ENCODE measurements around the gene SLC35E4.
"Not testable (repeated sequence)": the region's sequence is repeated elsewhere in the genome, so short reads cannot be mapped to it uniquely, and the experiment has no call there.

The SLC35E4 gene, protein sequence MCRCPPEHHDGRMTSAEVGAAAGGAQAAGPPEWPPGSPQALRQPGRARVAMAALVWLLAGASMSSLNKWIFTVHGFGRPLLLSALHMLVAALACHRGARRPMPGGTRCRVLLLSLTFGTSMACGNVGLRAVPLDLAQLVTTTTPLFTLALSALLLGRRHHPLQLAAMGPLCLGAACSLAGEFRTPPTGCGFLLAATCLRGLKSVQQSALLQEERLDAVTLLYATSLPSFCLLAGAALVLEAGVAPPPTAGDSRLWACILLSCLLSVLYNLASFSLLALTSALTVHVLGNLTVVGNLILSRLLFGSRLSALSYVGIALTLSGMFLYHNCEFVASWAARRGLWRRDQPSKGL

DNA sequence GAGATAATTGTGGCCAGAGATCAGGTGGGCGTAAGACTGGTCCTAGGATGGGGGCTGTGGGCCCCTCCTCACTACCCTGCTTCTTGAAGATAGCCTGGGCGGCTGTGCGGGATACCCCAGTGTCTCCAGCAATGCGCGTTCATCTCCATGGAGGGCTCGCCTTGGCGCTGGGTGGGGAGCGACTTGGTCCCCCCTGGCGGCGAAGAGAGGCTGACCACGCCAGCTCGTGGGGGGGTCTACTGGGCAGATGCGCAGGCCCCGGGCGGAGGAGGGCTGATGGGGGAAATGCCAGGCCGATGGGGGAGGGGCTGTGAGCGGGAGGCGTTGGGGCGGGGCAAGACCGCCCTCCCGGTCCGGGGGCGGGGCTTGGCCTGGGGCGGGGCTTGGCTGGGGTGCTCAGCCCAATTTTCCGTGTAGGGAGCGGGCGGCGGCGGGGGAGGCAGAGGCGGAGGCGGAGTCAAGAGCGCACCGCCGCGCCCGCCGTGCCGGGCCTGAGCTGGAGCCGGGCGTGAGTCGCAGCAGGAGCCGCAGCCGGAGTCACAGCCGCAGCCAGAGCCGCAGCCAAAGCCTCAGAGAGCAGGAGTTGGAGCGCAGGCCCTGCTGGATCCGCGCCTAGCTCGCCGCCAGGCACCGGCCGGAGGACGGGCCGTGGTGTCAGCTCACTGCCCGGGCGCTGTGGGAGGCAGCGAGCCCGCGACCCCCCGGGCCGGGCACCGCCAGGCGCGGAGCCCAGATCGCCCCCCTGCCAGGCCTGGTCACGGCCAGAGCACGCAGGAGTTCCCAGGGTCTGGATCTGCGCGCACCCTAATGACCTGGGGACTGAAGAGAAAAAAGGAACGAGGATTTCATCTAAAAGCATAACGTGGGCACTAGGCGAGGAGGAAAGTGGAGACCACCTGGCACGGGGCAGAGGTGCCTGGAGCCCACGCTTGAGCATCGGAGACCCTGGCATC, at the start of gene SLC35E4:
SLC35E4 (plus strand) TSS at position 509 of the 953 bp plus-strand sequence. CDS start 670 bp downstream, outside the sequence.
- peak; percentile 85 for DNase-seq

- DNase-seq: no peak
Observed at GRCh38 chr22:30586414-30586813, 49.2 kb upstream of the SLC35E4 start.

GRCh38 chr22:30591191-30591587, 44.4 kb upstream of the SLC35E4 start:
- DNase-seq: peak; percentile 4

DNA sequence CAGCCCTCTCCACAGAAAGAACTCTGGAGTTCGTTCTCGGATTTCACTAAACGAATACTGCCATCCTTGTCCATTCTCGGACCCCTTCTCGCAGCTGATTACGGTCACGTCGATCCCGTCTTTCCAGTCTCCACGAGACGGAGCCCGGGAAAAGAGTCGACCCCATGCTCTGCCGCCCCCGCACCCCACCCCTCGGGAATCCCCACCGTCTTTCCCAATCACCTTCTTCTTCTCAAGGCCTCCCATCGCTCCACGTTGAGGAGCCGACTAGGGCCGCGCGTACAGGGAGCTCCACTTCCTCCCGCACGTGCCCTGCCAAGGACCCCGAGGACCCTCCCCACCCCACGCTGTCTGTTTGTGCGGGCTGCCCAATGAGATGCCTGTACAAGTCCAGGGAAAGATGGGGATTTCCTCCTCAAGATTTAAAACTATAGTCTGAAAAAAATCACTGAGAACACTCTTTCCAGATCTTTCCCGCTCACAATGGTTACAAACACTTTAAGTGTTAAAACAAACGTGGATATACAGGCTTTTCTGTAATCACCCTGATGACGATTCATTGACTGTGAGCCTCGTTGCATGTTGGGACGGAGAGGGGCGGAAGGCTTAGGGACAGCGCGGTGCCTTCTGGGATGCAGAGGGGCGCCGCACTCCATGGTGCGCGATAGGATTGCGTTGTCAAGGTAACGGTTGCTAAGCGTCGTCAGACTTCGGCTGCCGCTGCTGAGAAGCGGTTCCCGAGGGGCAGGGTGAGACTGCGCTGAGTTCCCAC, 43.8 kb upstream of the SLC35E4 start, which contains the start of gene PES1:
PES1 (minus strand) TSS at position 323 of the 772 bp plus-strand sequence; CDS start at position 246, 77 bp downstream.
- peak; percentile 98 for DNase-seq

DNA sequence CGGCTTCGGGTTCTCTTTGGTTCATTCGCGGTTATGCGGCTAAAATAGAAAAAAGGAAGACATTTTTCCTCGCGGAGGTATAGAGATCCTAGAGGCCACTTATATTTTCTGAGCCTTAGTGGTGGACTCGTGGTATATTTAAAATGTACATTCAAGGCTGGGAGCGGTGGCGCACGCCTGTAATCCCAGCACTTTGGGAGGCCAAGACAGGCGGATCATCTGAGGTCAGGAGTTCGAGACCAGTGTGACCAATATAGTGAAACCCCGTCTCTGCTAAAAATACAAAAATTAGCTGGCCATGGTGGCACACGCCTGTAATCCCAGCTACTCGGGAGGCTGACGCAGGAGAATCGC, 43.2 kb upstream of the SLC35E4 start:
- DNase-seq: not testable (repeated sequence)

GRCh38 chr22:30596199-30596598, 39.4 kb upstream of the SLC35E4 start:
- no peak for DNase-seq

GRCh38 chr22:30596886-30597285, 38.7 kb upstream of the SLC35E4 start:
- DNase-seq: no peak

- DNase-seq: no peak
Observed at GRCh38 chr22:30598986-30599385, 36.6 kb upstream of the SLC35E4 start.

DNA sequence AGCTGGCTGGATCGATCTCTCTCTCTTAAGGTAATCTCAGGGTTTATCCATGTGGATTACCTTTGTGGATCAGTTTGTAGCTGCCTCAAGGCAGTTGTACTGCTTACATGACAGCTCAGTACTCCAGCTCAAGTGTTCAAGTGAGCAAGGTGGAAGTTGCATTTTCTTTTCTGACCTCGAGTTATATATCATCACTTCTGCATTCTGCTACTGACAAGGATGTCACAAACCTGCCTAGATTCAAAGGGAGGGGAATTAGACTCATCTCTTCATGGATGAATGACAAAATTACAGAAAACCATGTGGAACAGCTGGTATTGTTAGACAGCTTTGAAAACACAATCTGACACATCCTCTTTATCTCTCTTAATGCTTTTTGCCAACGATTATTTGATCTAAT, 34.7 kb upstream of the SLC35E4 start:
- DNase-seq: peak; percentile 46

DNA sequence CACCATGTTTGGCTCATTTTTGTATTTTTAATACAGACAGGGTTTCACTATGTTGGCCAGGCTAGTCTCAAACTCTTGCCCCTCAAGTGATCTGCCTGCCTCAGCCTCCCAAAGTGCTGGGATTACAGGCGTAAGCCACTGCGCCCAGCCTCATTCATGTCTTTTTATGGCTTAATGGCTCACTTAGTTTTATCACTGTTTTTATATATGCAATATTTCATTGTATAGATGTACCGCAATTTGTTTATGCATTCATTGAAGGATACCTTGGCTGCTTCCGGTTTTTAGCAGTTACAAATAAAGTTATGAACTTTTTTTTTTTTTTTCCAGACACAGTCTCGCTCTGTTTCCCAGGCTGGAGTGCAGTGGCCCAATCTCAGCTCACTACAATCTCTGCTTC, 34.1 kb upstream of the SLC35E4 start:
- no peak for DNase-seq

- DNase-seq: no peak
Observed at GRCh38 chr22:30602049-30602448, 33.5 kb upstream of the SLC35E4 start.

DNA sequence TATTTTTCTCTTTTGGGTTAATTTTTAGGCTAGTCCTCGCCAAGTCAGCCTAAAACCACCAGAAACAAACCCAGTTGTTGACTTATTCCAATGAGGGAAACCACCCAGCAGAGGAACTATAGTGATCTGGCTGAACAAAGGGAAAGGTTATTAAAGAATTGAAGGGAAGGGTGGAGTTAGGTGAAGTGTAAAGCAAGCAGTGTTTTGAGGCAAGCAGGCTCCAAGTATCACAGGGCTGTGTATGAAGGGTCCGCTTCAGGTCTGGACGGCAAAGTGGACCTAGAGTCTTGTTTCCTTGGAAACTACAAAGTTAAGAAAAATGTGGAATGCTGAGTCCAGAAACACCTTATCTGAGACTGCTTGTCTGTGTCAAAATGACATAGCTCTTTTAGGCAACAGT, 31.8 kb upstream of the SLC35E4 start:
- DNase-seq: no peak

GRCh38 chr22:30604723-30605122, 30.9 kb upstream of the SLC35E4 start:
- no peak for DNase-seq

DNA sequence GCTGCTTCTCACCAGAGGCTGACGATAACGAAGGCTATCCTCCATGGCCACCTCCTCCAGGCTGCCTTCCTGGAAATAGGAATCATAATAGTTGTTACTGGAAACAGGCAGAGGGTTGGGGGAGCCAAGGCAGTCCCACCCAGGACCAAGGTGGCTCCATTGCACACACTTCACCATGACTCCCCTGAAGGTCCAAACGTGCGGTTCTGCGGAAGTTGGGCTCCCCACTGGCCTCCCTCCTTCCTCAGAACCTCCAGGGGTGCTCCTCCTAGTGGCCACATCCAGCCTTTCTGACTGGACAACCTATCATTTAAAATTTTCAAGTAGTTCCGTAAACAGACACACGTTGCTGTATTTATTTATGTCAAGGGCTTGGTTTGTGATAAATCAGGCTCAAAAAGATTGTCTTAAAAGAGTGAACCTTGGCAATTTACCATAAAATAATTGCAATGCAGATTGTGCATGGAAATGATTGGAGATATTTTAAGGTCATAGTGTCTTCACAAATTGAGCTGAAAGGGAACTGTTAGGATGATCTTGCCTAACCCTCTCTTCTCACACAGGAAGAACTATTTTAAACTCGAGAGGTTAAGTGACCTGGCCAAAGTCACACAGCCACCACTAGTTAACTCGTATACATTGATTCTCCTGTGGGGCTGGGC, 30.0 kb upstream of the SLC35E4 start:
- DNase-seq: peak; percentile 62

DNA sequence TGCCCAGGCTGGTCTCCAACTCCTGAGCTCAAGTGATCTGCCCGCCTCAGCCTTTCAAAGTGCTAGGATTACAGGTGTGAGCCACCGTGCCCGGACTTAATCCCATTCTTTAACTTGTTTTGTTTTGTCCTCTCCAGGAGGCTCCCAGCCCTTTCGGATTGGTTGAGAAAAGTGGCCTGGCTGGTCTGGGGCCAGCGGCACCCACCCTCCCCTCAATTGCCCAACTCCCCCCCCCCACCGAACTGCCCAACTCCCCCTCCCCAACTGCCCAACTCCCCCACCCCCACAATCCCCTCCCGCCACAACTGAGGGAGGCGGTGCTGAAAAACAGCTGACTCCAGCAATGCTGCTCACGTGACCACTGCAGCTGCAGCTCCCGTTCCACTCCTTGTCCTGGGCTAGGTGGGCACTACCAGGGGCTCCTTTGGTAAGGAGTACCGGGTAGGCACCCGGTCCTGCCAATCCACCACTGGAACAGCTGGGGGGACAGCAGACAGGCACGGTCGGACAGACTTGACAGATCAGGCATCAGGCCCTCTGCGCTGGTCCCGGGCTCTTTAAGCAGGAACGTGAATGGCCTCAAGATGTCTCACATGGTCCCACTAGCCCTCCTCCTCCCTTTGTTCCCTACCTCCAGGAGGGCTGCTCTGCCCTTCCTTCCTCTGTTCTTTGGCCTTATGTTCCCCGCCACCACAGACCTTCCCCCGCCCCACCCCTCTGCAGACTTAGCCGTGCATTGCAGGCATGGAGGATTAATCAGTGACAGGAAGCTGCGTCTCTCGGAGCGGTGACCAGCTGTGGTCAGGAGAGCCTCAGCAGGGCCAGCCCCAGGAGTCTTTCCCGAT, 28.9 kb upstream of the SLC35E4 start, which contains the start of gene TCN2:
TCN2 (plus strand) TSS at position 720 of the 845 bp plus-strand sequence. CDS start 158 bp downstream, outside the sequence.
- peak; percentile 76 for DNase-seq

GRCh38 chr22:30607300-30607930, 28.2 kb upstream of the SLC35E4 start:
- no peak for DNase-seq

GRCh38 chr22:30607939-30608338, 27.6 kb upstream of the SLC35E4 start:
- no peak for DNase-seq

DNA sequence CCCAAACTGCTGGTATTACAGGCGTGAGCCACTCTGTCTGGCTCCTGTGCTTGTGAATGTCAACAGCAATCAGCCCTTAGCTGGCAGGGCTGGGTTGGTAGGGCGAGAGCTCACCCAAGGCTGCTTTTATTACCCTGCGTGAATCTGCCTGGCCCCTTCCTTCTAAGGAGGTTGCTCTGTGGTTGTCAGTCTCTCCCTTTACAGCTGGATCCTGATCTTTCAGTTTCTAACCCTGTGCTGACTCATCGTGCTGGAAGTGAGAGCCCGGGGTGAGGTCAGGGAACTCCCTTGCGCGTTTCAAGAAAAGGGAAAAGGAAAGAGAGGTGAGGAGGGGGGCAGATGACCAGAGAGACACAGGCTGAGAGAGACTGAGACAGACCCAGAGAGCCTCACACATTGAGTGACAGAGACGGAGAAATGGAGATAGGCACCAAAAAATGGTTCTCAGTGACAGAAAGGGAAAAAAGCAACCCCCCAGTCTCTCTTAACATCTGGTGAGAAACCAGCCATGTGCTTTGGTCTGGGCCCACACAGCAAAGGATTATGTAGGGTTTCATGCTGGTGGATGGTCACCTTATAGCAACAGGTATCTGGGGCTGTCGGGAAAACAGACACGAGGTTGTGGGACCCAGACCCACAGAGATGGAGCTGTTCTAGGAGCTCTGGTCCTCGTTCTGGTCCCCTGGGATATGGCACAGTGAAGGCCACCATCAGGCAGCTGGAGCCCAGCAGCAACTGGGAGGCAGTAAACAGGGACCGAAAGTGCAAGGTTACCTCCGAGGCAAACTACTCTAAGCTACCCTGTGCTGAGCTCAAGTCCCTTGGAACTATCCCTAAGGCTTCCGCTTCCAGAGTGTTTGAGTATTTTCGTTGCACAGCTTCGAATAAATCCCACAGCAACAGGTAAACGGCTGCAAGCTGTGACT, 26.1 kb upstream of the SLC35E4 start:
- DNase-seq: peak; percentile 96

DNA sequence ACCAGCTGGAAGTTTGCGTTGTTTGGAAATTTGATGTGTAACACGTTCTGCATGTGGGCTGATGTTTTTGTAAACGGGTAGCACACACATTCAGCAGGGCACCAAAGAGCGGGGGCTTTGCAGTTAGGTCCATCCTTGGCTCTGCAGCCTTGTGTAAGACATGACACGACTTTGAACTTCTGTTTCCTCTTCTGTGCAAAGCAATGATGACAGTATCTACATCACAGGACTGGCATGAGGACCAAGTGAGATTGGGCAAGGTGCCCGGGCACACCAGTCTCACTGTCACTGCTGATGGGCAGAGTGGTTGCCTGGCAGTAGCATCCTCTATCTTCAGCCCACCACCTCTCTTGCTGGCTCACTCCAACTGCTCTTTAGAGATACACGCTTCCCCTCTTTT, 25.3 kb upstream of the SLC35E4 start:
- DNase-seq: peak; percentile 94

- DNase-seq: no peak
Observed at GRCh38 chr22:30611197-30611596, 24.4 kb upstream of the SLC35E4 start.
